Muscle layer of duodenum (tissue), 2 donors: ENCODE data around the gene ZSWIM5.
"Not testable (repeated sequence)": the region's sequence is repeated elsewhere in the genome, so short reads cannot be mapped to it uniquely, and the experiment has no call there.

Experiments
- H3K27ac ChIP-seq: one replicate; pipeline ENCODE4 v1.7.0; 2013; ENCODE audit warnings: mild to moderate bottlenecking, low read length
- H3K27me3 ChIP-seq: one replicate; pipeline ENCODE4 v1.7.0; 2013; ENCODE audit warnings: low read depth, mild to moderate bottlenecking, control low read depth, low read length
- H3K36me3 ChIP-seq, 2 donors: one replicate each; pipeline ENCODE4 v1.7.0; 2013; ENCODE audit warnings: low read length in 2 of 2, control low read depth in 1 of 2, mild to moderate bottlenecking in 1 of 2; ENCODE audit not compliant: insufficient read depth in 2 of 2, control insufficient read depth in 1 of 2
- H3K4me1 ChIP-seq, 2 donors: one replicate each; pipeline ENCODE4 v1.7.0; 2013; ENCODE audit warnings: low read length in 2 of 2, mild to moderate bottlenecking in 2 of 2, control low read depth in 1 of 2, moderate library complexity in 1 of 2; ENCODE audit not compliant: insufficient read depth in 2 of 2, control insufficient read depth in 1 of 2
- H3K4me3 ChIP-seq, 2 donors: one replicate each; pipeline ENCODE4 v1.7.0; 2013; ENCODE audit warnings: low read length in 2 of 2, low read depth in 1 of 2, mild to moderate bottlenecking in 1 of 2
- H3K9me3 ChIP-seq, 2 donors: one replicate each; pipeline ENCODE4 v1.7.0; 2013; ENCODE audit warnings: low read length in 2 of 2, control low read depth in 1 of 2, mild to moderate bottlenecking in 1 of 2; ENCODE audit not compliant: control insufficient read depth in 1 of 2
- donor health status: healthy.

Gene ZSWIM5

GRCh38 chr1:45134461-45134873, 71.9 kb downstream of the ZSWIM5 start:
- H3K27ac ChIP-seq, result no peak overlapping the region
- H3K4me3 ChIP-seq, result no peak overlapping the region
- H3K27me3 ChIP-seq, result no peaks in the 10 kb centered on the region
- no peaks in the 10 kb centered on the region for H3K4me1 ChIP-seq
- H3K36me3 ChIP-seq, result no peaks in the 10 kb centered on the region
- H3K9me3 ChIP-seq, result no peaks in the 10 kb centered on the region

GRCh38 chr1:45132719-45133118, 73.7 kb downstream of the ZSWIM5 start:
- not testable (repeated sequence) for H3K36me3 ChIP-seq, H3K27me3 ChIP-seq, H3K27ac ChIP-seq, H3K4me3 ChIP-seq, H3K9me3 ChIP-seq, H3K4me1 ChIP-seq

GRCh38 chr1:45123358-45123757, 83.0 kb downstream of the ZSWIM5 start:
- H3K9me3 ChIP-seq, result no peaks in the 10 kb centered on the region
- no peak overlapping the region for H3K27ac ChIP-seq
- no peak overlapping the region for H3K4me3 ChIP-seq
- no peaks in the 10 kb centered on the region for H3K27me3 ChIP-seq
- H3K4me1 ChIP-seq, result no peaks in the 10 kb centered on the region
- no peaks in the 10 kb centered on the region for H3K36me3 ChIP-seq

- Histone ChIP-seq H3K27me3 (no peaks in the 10 kb centered on the region), H3K9me3 (no peaks in the 10 kb centered on the region), H3K36me3 (no peaks in the 10 kb centered on the region), H3K27ac (no peak overlapping the region), H3K4me1 (no peaks in the 10 kb centered on the region), H3K4me3 (no peak overlapping the region)
These were observed 83.7 kb downstream of the ZSWIM5 start for GRCh38 chr1:45122724-45123123.

- no peaks in the 10 kb centered on the region for H3K4me1 ChIP-seq
- H3K27ac ChIP-seq, result no peak overlapping the region
- H3K4me3 ChIP-seq, result no peak overlapping the region
- no peaks in the 10 kb centered on the region for H3K27me3 ChIP-seq
- H3K36me3 ChIP-seq, result no peaks in the 10 kb centered on the region
- no peaks in the 10 kb centered on the region for H3K9me3 ChIP-seq
These were observed 88.6 kb downstream of the ZSWIM5 start for GRCh38 chr1:45117766-45118165.

GRCh38 chr1:45116820-45117219, 89.6 kb downstream of the ZSWIM5 start:
- no peak overlapping the region for H3K27ac ChIP-seq
- no peaks in the 10 kb centered on the region for H3K36me3 ChIP-seq
- H3K4me3 ChIP-seq, result no peak overlapping the region
- no peaks in the 10 kb centered on the region for H3K27me3 ChIP-seq
- no peaks in the 10 kb centered on the region for H3K4me1 ChIP-seq
- no peaks in the 10 kb centered on the region for H3K9me3 ChIP-seq

GRCh38 chr1:45116340-45116739, 90.1 kb downstream of the ZSWIM5 start:
- Histone ChIP-seq H3K27me3 (no peaks in the 10 kb centered on the region), H3K27ac (no peak overlapping the region), H3K36me3 (no peaks in the 10 kb centered on the region), H3K4me1 (no peaks in the 10 kb centered on the region), H3K9me3 (peaks cover 0 to 4% of the 10 kb centered on the region in 2 donors), H3K4me3 (no peak overlapping the region)

- H3K9me3 ChIP-seq, H3K36me3 ChIP-seq, H3K27me3 ChIP-seq: not testable (repeated sequence)
These were observed 91.2 kb downstream of the ZSWIM5 start for GRCh38 chr1:45115198-45115597.

GRCh38 chr1:45112661-45113060, 93.7 kb downstream of the ZSWIM5 start:
- no peaks in the 10 kb centered on the region for H3K27me3 ChIP-seq
- H3K9me3 ChIP-seq, result peaks cover 0 to 6% of the 10 kb centered on the region in 2 donors
- H3K4me3 ChIP-seq, result no peak overlapping the region
- no peak overlapping the region for H3K27ac ChIP-seq
- H3K4me1 ChIP-seq, result no peaks in the 10 kb centered on the region
- H3K36me3 ChIP-seq, result no peaks in the 10 kb centered on the region

More at GRCh38 chr1:45115198-45115597, 91.2 kb downstream of the ZSWIM5 start:
- H3K27ac ChIP-seq, H3K4me3 ChIP-seq, H3K4me1 ChIP-seq: not testable (repeated sequence)

GRCh38 chr1:45111239-45111638, 95.2 kb downstream of the ZSWIM5 start:
- no peaks in the 10 kb centered on the region for H3K4me1 ChIP-seq
- H3K9me3 ChIP-seq, result peaks cover 0 to 6% of the 10 kb centered on the region in 2 donors
- H3K27ac ChIP-seq, result no peak overlapping the region
- no peak overlapping the region for H3K4me3 ChIP-seq
- no peaks in the 10 kb centered on the region for H3K36me3 ChIP-seq
- no peaks in the 10 kb centered on the region for H3K27me3 ChIP-seq

- H3K9me3 ChIP-seq, result peaks cover 0 to 6% of the 10 kb centered on the region in 2 donors
- no peak overlapping the region for H3K4me3 ChIP-seq
- no peak overlapping the region for H3K27ac ChIP-seq
- H3K27me3 ChIP-seq, result no peaks in the 10 kb centered on the region
- no peaks in the 10 kb centered on the region for H3K36me3 ChIP-seq
- H3K4me1 ChIP-seq, result no peaks in the 10 kb centered on the region
These were observed 98.6 kb downstream of the ZSWIM5 start for GRCh38 chr1:45107782-45108181.

- not testable (repeated sequence) for H3K27me3 ChIP-seq, H3K4me1 ChIP-seq, H3K27ac ChIP-seq, H3K36me3 ChIP-seq, H3K9me3 ChIP-seq, H3K4me3 ChIP-seq
These were observed 99.5 kb downstream of the ZSWIM5 start for GRCh38 chr1:45106864-45107263.
